SK-N-SH treated with all-trans-retinoic acid at 6 μM for 48 hours (cell line): ENCODE measurements around the gene NSD1.

Source experiments
- ARNTL ChIP-seq: fragments of 450-650 bp; formaldehyde crosslinking; IDR thresholded peaks from 2 replicates; pipeline ENCODE4 v1.5.0; 2020; ENCODE audit warnings: low read depth, mild to moderate bottlenecking, moderate library complexity, borderline replicate concordance
- BACH2 ChIP-seq: fragments of 250-450 bp; sonication (Bioruptor Pico); IDR thresholded peaks from 2 replicates; pipeline ENCODE4 v1.9.0; 2021; ENCODE audit warnings: mild to moderate bottlenecking, borderline replicate concordance
- CREB5 ChIP-seq: fragments of 250-450 bp; sonication (Bioruptor Pico); IDR thresholded peaks from 2 replicates; pipeline ENCODE4 v1.5.1; 2020; ENCODE audit warnings: low read depth, mild to moderate bottlenecking, moderate library complexity
- CSDC2 ChIP-seq: fragments of 250-450 bp; sonication (Bioruptor Pico); IDR thresholded peaks from 2 replicates; pipeline ENCODE4 v1.5.0; 2020; ENCODE audit warnings: mild to moderate bottlenecking, moderate library complexity
- ISL1 ChIP-seq: fragments of 250-450 bp; sonication (Bioruptor Pico); IDR thresholded peaks from 2 replicates; pipeline ENCODE4 v2.1.2; 2022; ENCODE audit warnings: mild to moderate bottlenecking, moderate library complexity
- PATZ1 ChIP-seq: fragments of 250-450 bp; sonication (Bioruptor Pico); IDR thresholded peaks from 2 replicates; pipeline ENCODE4 v1.8.0; 2020; ENCODE audit warnings: mild to moderate bottlenecking, moderate library complexity, borderline replicate concordance
- POU6F1 ChIP-seq: fragments of 250-450 bp; sonication (Bioruptor Pico); IDR thresholded peaks from 2 replicates; pipeline ENCODE4 v1.8.0; 2021; ENCODE audit warnings: low read depth, mild to moderate bottlenecking, moderate library complexity, borderline replicate concordance
- SNAI2 ChIP-seq: fragments of 250-450 bp; sonication (Bioruptor Pico); IDR thresholded peaks from 2 replicates; pipeline ENCODE4 v1.5.0; 2020; ENCODE audit warnings: mild to moderate bottlenecking, moderate library complexity
- TCF4 ChIP-seq: fragments of 250-450 bp; sonication (Bioruptor Pico); IDR thresholded peaks from 2 replicates; pipeline ENCODE4 v1.8.0; 2021; ENCODE audit warnings: mild to moderate bottlenecking, moderate library complexity, borderline replicate concordance
- TSHZ2 ChIP-seq: fragments of 250-450 bp; sonication (Bioruptor Pico); IDR thresholded peaks from 2 replicates; pipeline ENCODE4 v1.5.0; 2020; ENCODE audit warnings: mild to moderate bottlenecking, moderate library complexity
- ZFP3 ChIP-seq: fragments of 250-450 bp; sonication (Bioruptor Pico); IDR thresholded peaks from 2 replicates; pipeline ENCODE4 v1.5.0; 2020; ENCODE audit warnings: mild to moderate bottlenecking, moderate library complexity
- ZFP30 ChIP-seq: fragments of 450-650 bp; formaldehyde crosslinking; IDR thresholded peaks from 2 replicates; pipeline ENCODE4 v1.5.0; 2022; ENCODE audit warnings: mild to moderate bottlenecking, moderate library complexity
- ZNF70 ChIP-seq: fragments of 450-650 bp; formaldehyde crosslinking; IDR thresholded peaks from 2 replicates; pipeline ENCODE4 v1.5.0; 2020; ENCODE audit warnings: mild to moderate bottlenecking, moderate library complexity

- TF ChIP-seq TCF4 (CRISPR knock-in tag) (no peak), ZNF70 (CRISPR knock-in tag) (no peak), ARNTL (CRISPR knock-in tag) (no peak), SNAI2 (CRISPR knock-in tag) (no peak), PATZ1 (no peak), ISL1 (no peak), CSDC2 (no peak), POU6F1 (no peak), ZFP30 (no peak), ZFP3 (CRISPR knock-in tag) (no peak), BACH2 (CRISPR knock-in tag) (no peak), CREB5 (CRISPR knock-in tag) (no peak), TSHZ2 (CRISPR knock-in tag) (no peak)
Observed at GRCh38 chr5:177314376-177315342, 181.1 kb downstream of the NSD1 start.
